GM13977 (cell line): Measurements from ENCODE around the gene CDH13.

Experiments used
- DNase-seq: peaks from one replicate; pipeline ENCODE4 v3.0.0; 2012; ENCODE audit warnings: low spot score
- in situ Hi-C: fragments of 300-500 bp; cut with MboI; formaldehyde crosslinking; loops from one replicate; pipeline ENCODE4 v1.12.0; 2022; ENCODE audit warnings: low sequenced_read_pairs, low pct_unique_long_range_greater_than_20kb, mixed read lengths, inconsistent platforms; ENCODE audit not compliant: unreplicated experiment
- TF ChIP-seq, protein P1 (sequence below): IDR thresholded peaks from 2 replicates; pipeline ENCODE4 v1.5.1; 2012; ENCODE audit warnings: mild to moderate bottlenecking, control low read depth; ENCODE audit not compliant: insufficient read depth; ENCODE audit errors: extremely low read depth, missing control alignments

The CDH13 gene

DNA sequence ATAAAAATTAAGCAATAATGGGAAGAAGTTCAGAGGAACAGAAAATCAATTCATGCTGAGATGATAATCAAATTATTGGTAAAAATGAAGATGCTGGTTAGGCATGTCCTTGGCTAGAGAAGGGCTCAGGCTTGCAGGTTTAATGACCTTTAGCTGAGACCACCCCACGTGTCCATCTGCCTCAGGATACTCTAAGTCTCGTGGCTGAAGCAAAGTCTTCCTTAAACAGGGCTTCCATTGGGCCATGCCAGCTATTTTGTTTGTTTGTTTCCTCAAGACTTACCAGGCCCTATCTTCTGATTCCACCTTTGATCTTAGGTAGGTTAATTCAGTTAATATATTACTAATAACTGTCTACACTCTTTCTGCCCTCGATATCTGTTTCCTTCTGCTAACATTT is 366.0 kb downstream of the CDH13 start:
- in situ Hi-C loops: no loop called here
- TF ChIP-seq, protein P1, sequence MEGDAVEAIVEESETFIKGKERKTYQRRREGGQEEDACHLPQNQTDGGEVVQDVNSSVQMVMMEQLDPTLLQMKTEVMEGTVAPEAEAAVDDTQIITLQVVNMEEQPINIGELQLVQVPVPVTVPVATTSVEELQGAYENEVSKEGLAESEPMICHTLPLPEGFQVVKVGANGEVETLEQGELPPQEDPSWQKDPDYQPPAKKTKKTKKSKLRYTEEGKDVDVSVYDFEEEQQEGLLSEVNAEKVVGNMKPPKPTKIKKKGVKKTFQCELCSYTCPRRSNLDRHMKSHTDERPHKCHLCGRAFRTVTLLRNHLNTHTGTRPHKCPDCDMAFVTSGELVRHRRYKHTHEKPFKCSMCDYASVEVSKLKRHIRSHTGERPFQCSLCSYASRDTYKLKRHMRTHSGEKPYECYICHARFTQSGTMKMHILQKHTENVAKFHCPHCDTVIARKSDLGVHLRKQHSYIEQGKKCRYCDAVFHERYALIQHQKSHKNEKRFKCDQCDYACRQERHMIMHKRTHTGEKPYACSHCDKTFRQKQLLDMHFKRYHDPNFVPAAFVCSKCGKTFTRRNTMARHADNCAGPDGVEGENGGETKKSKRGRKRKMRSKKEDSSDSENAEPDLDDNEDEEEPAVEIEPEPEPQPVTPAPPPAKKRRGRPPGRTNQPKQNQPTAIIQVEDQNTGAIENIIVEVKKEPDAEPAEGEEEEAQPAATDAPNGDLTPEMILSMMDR: no peak
- DNase-seq: no peak

- TF ChIP-seq, protein P1: no peak
- in situ Hi-C loops: no loop called here
Measured at GRCh38 chr16:82993415-82993814, 366.6 kb downstream of the CDH13 start.

DNA sequence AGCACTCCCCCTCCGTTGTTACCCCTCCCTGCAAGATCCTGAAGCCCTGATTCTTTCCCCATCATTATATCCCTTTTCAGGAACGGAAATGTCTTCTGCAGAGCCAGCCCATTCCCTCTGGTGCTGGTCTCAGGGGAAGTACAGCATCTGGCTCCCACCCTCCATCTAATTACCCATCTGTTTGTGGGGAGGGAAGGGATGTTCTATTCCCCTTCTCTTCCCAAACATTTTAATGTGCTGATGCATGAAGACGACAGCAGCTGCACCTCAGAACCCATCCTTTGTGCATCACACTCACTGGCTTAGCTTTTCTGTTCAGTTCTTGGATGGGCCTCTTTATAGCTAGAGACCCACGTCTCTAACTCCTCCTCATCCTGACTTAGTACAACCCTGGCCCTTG is 367.2 kb downstream of the CDH13 start:
- in situ Hi-C loops: no loop called here
- TF ChIP-seq, protein P1: no peak

More at GRCh38 chr16:82993415-82993814, 366.6 kb downstream of the CDH13 start:
- no peak for DNase-seq

GRCh38 chr16:82995286-82995923 is 368.6 kb downstream of the CDH13 start:
- no peak for DNase-seq
- TF ChIP-seq, protein P1: no peak
- in situ Hi-C loops: no loop called here

More for the DNA sequence above, 367.2 kb downstream of the CDH13 start:
- no peak for DNase-seq

DNA sequence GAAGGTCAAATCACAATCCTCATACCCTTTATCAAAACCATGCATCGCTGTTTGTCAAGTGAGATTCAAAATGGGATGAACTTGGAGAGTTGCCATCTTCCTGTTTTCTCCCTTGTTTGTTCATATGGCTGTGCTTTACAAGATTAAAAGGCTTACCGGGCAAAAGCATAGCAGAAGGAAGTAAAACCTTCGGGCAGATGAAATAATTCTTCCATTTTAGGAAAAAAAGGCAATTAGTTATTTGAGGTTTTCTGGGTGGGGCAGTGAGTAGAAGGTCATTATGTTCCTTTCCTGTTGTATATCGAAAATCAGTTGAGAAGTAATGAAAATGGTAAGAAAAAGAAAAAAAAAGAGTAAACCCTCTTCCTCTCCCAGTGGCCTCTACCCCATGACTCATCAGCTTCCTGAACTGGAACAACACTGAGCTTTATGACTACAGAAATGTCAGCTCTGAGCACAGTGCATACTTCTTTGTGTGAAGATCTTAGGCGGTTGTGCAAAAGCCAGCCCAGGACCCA is 369.2 kb downstream of the CDH13 start:
- DNase-seq: no peak
- TF ChIP-seq, protein P1: no peak
- in situ Hi-C loops: no loop called here

- in situ Hi-C loops: no loop called here
- DNase-seq: no peak
- TF ChIP-seq, protein P1: no peak
Measured at GRCh38 chr16:82996814-82997213, 370.0 kb downstream of the CDH13 start.
